Measurements from ENCODE around the gene TNS3.

The TNS3 gene

DNA sequence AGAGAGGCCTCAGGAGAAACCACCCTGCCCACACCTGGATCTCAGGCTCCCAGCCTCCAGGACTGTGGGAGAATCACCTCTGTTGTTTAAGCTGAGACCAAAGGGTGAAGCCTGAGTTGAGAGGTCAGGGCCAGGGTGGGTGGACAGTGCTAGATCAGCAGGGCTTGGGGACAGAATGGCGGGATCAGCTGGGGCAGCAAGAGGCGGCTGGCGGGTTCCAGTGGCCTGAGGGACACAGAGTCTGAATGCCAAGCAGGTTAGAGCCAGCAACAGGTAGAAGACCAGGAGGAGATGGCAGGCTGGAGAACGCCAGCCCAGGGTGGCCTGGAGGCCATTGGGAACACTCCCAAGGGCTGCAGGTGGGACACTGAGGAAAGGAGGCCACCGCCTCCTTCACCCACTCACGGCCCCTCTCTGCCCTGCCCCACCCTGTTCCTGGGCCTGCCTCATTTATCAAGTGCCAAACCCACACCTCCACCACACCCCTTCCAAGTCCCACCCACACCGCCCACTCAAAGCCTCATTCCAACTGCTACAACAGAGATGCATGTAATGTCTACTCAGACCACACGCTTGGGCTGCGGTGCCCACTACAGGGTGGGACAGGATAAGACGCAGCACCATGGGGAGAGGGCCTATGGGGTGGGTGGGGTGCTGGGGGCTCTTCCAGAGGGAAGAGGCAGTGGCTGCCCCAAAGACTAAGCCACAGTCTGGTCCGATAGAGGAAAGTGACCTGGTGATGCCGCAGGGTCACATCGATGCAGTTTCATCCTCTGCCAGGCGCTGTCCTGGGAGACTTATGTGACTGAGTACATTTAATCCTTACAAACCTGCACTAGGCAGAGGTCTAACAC is 173.9 kb downstream of the TNS3 start:
- DNase-seq (ENCODE audit: low read depth in 1 of 2, low spot score in 1 of 2), result no peak
- H3K27ac ChIP-seq (replicated peaks), result no peak overlapping the region
- no peaks in the 10 kb centered on the region for H3K27me3 ChIP-seq (ENCODE audit: insufficient read depth, poor library complexity, severe bottlenecking)
- no peak overlapping the region for H3K4me3 ChIP-seq (replicated peaks; ENCODE audit: insufficient read depth, low read length)
- TF ChIP-seq SPI1 (IDR thresholded peaks at IDR 0.05; ENCODE audit: borderline replicate concordance, low read depth) (no peak), GABPA (IDR thresholded peaks at IDR 0.05; ENCODE audit: low read depth) (no peak), POLR2AphosphoS5 (IDR thresholded peaks at IDR 0.05; ENCODE audit: low read depth) (no peak)
- TF ChIP-seq, protein P1, sequence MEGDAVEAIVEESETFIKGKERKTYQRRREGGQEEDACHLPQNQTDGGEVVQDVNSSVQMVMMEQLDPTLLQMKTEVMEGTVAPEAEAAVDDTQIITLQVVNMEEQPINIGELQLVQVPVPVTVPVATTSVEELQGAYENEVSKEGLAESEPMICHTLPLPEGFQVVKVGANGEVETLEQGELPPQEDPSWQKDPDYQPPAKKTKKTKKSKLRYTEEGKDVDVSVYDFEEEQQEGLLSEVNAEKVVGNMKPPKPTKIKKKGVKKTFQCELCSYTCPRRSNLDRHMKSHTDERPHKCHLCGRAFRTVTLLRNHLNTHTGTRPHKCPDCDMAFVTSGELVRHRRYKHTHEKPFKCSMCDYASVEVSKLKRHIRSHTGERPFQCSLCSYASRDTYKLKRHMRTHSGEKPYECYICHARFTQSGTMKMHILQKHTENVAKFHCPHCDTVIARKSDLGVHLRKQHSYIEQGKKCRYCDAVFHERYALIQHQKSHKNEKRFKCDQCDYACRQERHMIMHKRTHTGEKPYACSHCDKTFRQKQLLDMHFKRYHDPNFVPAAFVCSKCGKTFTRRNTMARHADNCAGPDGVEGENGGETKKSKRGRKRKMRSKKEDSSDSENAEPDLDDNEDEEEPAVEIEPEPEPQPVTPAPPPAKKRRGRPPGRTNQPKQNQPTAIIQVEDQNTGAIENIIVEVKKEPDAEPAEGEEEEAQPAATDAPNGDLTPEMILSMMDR (IDR thresholded peaks at IDR 0.05; ENCODE audit: insufficient read depth, low read length), result no peak
- TF ChIP-seq, protein P2, sequence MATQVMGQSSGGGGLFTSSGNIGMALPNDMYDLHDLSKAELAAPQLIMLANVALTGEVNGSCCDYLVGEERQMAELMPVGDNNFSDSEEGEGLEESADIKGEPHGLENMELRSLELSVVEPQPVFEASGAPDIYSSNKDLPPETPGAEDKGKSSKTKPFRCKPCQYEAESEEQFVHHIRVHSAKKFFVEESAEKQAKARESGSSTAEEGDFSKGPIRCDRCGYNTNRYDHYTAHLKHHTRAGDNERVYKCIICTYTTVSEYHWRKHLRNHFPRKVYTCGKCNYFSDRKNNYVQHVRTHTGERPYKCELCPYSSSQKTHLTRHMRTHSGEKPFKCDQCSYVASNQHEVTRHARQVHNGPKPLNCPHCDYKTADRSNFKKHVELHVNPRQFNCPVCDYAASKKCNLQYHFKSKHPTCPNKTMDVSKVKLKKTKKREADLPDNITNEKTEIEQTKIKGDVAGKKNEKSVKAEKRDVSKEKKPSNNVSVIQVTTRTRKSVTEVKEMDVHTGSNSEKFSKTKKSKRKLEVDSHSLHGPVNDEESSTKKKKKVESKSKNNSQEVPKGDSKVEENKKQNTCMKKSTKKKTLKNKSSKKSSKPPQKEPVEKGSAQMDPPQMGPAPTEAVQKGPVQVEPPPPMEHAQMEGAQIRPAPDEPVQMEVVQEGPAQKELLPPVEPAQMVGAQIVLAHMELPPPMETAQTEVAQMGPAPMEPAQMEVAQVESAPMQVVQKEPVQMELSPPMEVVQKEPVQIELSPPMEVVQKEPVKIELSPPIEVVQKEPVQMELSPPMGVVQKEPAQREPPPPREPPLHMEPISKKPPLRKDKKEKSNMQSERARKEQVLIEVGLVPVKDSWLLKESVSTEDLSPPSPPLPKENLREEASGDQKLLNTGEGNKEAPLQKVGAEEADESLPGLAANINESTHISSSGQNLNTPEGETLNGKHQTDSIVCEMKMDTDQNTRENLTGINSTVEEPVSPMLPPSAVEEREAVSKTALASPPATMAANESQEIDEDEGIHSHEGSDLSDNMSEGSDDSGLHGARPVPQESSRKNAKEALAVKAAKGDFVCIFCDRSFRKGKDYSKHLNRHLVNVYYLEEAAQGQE (IDR thresholded peaks at IDR 0.05; ENCODE audit: insufficient replicate concordance, low read depth), result no peak

DNA sequence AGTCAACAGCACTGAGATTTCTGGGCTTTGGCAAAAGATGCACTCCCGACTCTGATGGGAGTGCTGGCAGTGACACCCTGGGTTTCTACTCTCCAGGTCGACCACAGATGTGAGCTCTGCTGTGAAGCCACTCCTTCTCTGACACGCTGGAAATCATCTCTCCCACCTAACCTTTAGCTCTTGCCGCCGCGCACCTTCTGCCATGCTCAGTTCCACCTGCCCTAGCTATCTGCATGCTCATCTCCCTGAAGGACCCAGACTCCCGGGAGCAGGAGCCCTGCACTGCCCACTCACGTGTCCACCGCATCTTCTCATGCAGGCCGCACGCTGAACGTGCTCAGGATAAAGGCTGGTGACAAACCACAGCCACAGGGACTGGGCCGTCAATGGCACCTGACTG is 174.8 kb downstream of the TNS3 start:
- H3K27ac ChIP-seq (replicated peaks), result no peak overlapping the region
- no peak for DNase-seq (ENCODE audit: low read depth in 1 of 2, low spot score in 1 of 2)
- TF ChIP-seq POLR2AphosphoS5 (IDR thresholded peaks at IDR 0.05; ENCODE audit: low read depth) (no peak), SPI1 (IDR thresholded peaks at IDR 0.05; ENCODE audit: borderline replicate concordance, low read depth) (no peak), GABPA (IDR thresholded peaks at IDR 0.05; ENCODE audit: low read depth) (no peak)
- TF ChIP-seq, protein P2 (IDR thresholded peaks at IDR 0.05; ENCODE audit: insufficient replicate concordance, low read depth), result no peak
- TF ChIP-seq, protein P1 (IDR thresholded peaks at IDR 0.05; ENCODE audit: insufficient read depth, low read length), result no peak

DNA sequence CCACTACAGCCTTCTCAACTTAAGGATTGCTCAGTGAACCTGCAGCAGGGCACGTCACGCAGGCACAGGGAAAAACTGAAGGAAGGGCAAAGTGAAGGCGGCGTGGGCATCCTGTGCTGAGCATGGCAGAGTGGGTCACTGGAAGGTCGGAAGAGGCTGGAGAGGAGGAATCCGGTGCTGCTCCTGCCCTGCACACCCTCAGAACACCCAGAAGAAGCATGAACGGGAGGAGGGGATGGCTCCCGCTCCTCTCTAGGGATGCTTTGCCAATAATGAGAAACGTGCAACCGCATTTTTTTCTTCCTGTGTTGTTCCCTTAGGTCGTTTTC is 175.1 kb downstream of the TNS3 start:
- Histone ChIP-seq H3K27me3 (ENCODE audit: insufficient read depth, poor library complexity, severe bottlenecking) (no peaks in the 10 kb centered on the region), H3K4me3 (replicated peaks; ENCODE audit: insufficient read depth, low read length) (no peak overlapping the region), H3K27ac (replicated peaks) (no peak overlapping the region)
- no peak for TF ChIP-seq GABPA (IDR thresholded peaks at IDR 0.05; ENCODE audit: low read depth)
- TF ChIP-seq POLR2AphosphoS5 (IDR thresholded peaks at IDR 0.05; ENCODE audit: low read depth), result no peak
- no peak for DNase-seq (ENCODE audit: low read depth in 1 of 2, low spot score in 1 of 2)

More for the DNA sequence above, 174.8 kb downstream of the TNS3 start:
- Histone ChIP-seq H3K27me3 (ENCODE audit: insufficient read depth, poor library complexity, severe bottlenecking) (no peaks in the 10 kb centered on the region), H3K4me3 (replicated peaks; ENCODE audit: insufficient read depth, low read length) (no peak overlapping the region)

DNA sequence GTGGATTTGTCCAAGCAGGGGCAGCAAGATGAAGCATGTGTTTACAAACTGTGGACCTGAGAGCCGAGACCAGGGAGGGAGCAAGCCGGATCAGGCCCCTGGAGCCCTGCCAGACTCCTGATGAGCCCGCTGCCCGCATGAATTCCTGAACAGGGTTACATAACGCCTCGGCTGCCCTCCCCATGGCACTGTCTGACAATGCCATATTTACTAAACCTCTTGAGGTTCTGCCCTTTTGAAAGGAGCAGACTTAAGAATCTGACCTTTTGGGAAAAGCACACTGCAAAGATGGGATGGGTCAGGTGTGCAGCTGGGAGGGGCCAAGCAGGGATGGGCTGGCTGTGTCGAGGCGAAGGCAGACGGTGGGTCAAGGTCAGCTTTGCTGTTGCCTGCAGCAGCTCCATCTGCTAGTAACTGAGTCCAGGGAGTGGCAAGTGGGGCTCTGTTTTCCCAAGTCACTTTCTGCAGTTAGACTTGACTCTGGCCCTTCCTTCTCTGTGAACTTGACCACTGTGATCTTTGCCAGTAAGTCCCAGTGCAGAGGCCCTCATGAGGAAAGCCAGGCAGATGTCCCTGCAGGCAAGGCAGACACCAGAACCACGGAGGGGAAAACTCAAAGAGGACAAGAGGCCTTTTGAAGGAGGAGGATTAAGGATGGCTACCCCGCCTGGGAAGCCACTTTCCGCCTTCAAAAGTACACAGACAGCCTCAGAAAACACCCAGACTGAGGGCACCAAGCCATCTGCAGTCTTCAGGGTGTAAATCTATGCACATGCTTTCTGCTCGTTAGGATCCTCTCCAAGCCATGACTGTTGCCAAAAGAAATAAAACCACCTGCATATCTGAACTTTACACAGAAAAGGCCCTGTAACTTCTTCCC is 175.8 kb downstream of the TNS3 start:
- Histone ChIP-seq H3K4me3 (replicated peaks; ENCODE audit: insufficient read depth, low read length) (no peak overlapping the region), H3K27ac (replicated peaks) (no peak overlapping the region), H3K27me3 (ENCODE audit: insufficient read depth, poor library complexity, severe bottlenecking) (no peaks in the 10 kb centered on the region)
- TF ChIP-seq SPI1 (IDR thresholded peaks at IDR 0.05; ENCODE audit: borderline replicate concordance, low read depth) (no peak), POLR2AphosphoS5 (IDR thresholded peaks at IDR 0.05; ENCODE audit: low read depth) (no peak), GABPA (IDR thresholded peaks at IDR 0.05; ENCODE audit: low read depth) (no peak)
- TF ChIP-seq, protein P1 (IDR thresholded peaks at IDR 0.05; ENCODE audit: insufficient read depth, low read length), result no peak
- TF ChIP-seq, protein P2 (IDR thresholded peaks at IDR 0.05; ENCODE audit: insufficient replicate concordance, low read depth), result no peak
- no peak for DNase-seq (ENCODE audit: low read depth in 1 of 2, low spot score in 1 of 2)

Measured in HL-60 (cell line).